ENCODE measurements around the gene MYRF. TPM values are rescaled to one million over a fixed set of nuclear protein-coding genes. Genes with fewer than 3 reads are reported as not detected.

MYRF gene
- total and polyA plus RNA-seq, 9 of the 15 experiments (the other 6 are each of a cell fraction or from before 2014, with no cell fraction given), result 2.3 to 25.8 (median 7.1) TPM

DNA sequence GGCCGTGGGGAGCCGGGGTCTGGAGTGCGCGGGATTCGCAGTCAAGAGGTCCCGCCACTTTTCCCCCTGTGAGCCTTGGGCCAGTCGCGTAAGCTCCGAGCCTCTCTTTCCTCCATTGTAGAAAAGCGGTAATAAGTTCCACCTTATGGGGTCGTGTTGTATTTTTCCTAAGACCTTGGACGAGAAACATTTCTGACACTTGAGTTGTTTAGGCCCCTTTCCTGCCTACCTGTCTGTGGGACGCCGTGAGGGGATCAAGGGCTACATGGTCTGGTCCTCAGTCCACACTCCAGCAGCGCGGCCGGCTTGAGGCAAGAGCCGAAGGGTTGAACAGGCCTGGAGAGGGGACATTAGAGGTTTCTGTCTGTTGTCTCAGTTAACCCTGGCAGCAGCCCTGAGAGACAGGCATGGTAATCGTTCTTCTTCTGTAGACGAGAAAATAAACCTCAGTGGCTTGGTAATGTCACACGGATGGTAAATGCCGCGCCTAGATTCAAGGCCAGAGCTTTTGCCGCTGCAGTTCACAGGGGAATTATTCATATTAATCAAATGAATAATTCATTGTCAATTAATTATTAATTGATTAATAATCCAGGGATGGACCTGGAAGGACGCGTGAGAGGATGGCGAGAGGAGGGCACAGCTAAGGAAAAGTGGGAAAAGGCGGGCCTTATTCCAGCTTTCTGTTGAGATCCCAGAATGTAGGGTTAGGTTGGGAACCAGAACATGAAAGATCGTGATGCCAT is 40.8 kb downstream of the MYRF start (continued):
- no peak for TF ChIP-seq CHD4 (IDR thresholded peaks at IDR 0.05; ENCODE audit: insufficient read depth, insufficient replicate concordance, low read depth, low read length, poor library complexity, severe bottlenecking)
- TF ChIP-seq, protein P1, sequence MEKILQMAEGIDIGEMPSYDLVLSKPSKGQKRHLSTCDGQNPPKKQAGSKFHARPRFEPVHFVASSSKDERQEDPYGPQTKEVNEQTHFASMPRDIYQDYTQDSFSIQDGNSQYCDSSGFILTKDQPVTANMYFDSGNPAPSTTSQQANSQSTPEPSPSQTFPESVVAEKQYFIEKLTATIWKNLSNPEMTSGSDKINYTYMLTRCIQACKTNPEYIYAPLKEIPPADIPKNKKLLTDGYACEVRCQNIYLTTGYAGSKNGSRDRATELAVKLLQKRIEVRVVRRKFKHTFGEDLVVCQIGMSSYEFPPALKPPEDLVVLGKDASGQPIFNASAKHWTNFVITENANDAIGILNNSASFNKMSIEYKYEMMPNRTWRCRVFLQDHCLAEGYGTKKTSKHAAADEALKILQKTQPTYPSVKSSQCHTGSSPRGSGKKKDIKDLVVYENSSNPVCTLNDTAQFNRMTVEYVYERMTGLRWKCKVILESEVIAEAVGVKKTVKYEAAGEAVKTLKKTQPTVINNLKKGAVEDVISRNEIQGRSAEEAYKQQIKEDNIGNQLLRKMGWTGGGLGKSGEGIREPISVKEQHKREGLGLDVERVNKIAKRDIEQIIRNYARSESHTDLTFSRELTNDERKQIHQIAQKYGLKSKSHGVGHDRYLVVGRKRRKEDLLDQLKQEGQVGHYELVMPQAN (IDR thresholded peaks at IDR 0.05; ENCODE audit: borderline replicate concordance), result peak; percentile 9; the same call in 1 of the 2 replicates
- TF ChIP-seq, protein P2, sequence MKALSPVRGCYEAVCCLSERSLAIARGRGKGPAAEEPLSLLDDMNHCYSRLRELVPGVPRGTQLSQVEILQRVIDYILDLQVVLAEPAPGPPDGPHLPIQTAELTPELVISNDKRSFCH (CRISPR knock-in tag; IDR thresholded peaks at IDR 0.05), result no peak
- TF ChIP-seq, protein P2 (tag; IDR thresholded peaks at IDR 0.05), result no peak
- TF ChIP-seq, protein P3, sequence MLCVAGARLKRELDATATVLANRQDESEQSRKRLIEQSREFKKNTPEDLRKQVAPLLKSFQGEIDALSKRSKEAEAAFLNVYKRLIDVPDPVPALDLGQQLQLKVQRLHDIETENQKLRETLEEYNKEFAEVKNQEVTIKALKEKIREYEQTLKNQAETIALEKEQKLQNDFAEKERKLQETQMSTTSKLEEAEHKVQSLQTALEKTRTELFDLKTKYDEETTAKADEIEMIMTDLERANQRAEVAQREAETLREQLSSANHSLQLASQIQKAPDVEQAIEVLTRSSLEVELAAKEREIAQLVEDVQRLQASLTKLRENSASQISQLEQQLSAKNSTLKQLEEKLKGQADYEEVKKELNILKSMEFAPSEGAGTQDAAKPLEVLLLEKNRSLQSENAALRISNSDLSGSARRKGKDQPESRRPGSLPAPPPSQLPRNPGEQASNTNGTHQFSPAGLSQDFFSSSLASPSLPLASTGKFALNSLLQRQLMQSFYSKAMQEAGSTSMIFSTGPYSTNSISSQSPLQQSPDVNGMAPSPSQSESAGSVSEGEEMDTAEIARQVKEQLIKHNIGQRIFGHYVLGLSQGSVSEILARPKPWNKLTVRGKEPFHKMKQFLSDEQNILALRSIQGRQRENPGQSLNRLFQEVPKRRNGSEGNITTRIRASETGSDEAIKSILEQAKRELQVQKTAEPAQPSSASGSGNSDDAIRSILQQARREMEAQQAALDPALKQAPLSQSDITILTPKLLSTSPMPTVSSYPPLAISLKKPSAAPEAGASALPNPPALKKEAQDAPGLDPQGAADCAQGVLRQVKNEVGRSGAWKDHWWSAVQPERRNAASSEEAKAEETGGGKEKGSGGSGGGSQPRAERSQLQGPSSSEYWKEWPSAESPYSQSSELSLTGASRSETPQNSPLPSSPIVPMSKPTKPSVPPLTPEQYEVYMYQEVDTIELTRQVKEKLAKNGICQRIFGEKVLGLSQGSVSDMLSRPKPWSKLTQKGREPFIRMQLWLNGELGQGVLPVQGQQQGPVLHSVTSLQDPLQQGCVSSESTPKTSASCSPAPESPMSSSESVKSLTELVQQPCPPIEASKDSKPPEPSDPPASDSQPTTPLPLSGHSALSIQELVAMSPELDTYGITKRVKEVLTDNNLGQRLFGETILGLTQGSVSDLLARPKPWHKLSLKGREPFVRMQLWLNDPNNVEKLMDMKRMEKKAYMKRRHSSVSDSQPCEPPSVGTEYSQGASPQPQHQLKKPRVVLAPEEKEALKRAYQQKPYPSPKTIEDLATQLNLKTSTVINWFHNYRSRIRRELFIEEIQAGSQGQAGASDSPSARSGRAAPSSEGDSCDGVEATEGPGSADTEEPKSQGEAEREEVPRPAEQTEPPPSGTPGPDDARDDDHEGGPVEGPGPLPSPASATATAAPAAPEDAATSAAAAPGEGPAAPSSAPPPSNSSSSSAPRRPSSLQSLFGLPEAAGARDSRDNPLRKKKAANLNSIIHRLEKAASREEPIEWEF (CRISPR knock-in tag; IDR thresholded peaks at IDR 0.05), result no peak
- TF ChIP-seq YY1 (IDR thresholded peaks at IDR 0.05; ENCODE audit: borderline replicate concordance in 1 of 3, control insufficient read depth in 1 of 3, extremely low read depth in 1 of 3, insufficient read depth in 3 of 3, insufficient read length in 1 of 3, insufficient replicate concordance in 2 of 3, low read depth in 1 of 3, low read length in 2 of 3), result peak in 1 of 3 experiments; percentile 2
- TF ChIP-seq, protein P4, sequence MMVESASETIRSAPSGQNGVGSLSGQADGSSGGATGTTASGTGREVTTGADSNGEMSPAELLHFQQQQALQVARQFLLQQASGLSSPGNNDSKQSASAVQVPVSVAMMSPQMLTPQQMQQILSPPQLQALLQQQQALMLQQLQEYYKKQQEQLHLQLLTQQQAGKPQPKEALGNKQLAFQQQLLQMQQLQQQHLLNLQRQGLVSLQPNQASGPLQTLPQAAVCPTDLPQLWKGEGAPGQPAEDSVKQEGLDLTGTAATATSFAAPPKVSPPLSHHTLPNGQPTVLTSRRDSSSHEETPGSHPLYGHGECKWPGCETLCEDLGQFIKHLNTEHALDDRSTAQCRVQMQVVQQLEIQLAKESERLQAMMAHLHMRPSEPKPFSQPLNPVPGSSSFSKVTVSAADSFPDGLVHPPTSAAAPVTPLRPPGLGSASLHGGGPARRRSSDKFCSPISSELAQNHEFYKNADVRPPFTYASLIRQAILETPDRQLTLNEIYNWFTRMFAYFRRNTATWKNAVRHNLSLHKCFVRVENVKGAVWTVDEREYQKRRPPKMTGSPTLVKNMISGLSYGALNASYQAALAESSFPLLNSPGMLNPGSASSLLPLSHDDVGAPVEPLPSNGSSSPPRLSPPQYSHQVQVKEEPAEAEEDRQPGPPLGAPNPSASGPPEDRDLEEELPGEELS (CRISPR knock-in tag; IDR thresholded peaks at IDR 0.05; ENCODE audit: borderline replicate concordance), result 0 out of 2 replicates have a peak, but pooled peaks have one; percentile 14
- TF ChIP-seq, protein P5, sequence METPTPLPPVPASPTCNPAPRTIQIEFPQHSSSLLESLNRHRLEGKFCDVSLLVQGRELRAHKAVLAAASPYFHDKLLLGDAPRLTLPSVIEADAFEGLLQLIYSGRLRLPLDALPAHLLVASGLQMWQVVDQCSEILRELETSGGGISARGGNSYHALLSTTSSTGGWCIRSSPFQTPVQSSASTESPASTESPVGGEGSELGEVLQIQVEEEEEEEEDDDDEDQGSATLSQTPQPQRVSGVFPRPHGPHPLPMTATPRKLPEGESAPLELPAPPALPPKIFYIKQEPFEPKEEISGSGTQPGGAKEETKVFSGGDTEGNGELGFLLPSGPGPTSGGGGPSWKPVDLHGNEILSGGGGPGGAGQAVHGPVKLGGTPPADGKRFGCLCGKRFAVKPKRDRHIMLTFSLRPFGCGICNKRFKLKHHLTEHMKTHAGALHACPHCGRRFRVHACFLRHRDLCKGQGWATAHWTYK (CRISPR knock-in tag; IDR thresholded peaks at IDR 0.05), result no peak
- TF ChIP-seq ZFX (CRISPR knock-in tag; IDR thresholded peaks at IDR 0.05), result peak; percentile 32
- TF ChIP-seq, protein P6, sequence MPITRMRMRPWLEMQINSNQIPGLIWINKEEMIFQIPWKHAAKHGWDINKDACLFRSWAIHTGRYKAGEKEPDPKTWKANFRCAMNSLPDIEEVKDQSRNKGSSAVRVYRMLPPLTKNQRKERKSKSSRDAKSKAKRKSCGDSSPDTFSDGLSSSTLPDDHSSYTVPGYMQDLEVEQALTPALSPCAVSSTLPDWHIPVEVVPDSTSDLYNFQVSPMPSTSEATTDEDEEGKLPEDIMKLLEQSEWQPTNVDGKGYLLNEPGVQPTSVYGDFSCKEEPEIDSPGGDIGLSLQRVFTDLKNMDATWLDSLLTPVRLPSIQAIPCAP (CRISPR knock-in tag; IDR thresholded peaks at IDR 0.05; ENCODE audit: borderline replicate concordance), result no peak
- no peak for TF ChIP-seq MTF1 (CRISPR knock-in tag; IDR thresholded peaks at IDR 0.05; ENCODE audit: borderline replicate concordance)

All from K562 (cell line).